Hepatocyte (in vitro differentiated cells): ENCODE results near the gene KCTD17. TPM values are rescaled to one million over a fixed set of nuclear protein-coding genes. Genes with fewer than 3 reads are reported as not detected.

Experiments used
- DNase-seq: peaks from one replicate; pipeline ENCODE4 v3.0.0-alpha.2; 2016; ENCODE audit warnings: low spot score
- H2AFZ ChIP-seq: fragments of 200-600 bp; sonication (generic); 2 replicates; pipeline ENCODE4 v1.6.0; 2016; ENCODE audit warnings: antibody characterized with exemption, mild to moderate bottlenecking
- H3K27ac ChIP-seq: fragments of 200-600 bp; sonication (generic); 2 replicates; pipeline ENCODE4 v1.5.1; 2016; ENCODE audit warnings: mild to moderate bottlenecking
- H3K27me3 ChIP-seq: fragments of 200-600 bp; sonication (generic); 2 replicates; pipeline ENCODE4 v1.6.1; 2016
- H3K36me3 ChIP-seq: fragments of 200-600 bp; sonication (generic); replicated peaks from 2 replicates; pipeline ENCODE4 v1.5.1; 2016; ENCODE audit warnings: low read depth; ENCODE audit not compliant: insufficient read depth
- H3K4me1 ChIP-seq: fragments of 200-600 bp; sonication (generic); 2 replicates; pipeline ENCODE4 v1.5.1; 2016; ENCODE audit warnings: mild to moderate bottlenecking, moderate library complexity; ENCODE audit not compliant: insufficient read depth
- H3K4me2 ChIP-seq: fragments of 200-600 bp; sonication (generic); 2 replicates; pipeline ENCODE4 v1.6.0; 2016
- H3K4me3 ChIP-seq: fragments of 200-600 bp; sonication (generic); 2 replicates; pipeline ENCODE4 v1.5.1; 2016; ENCODE audit warnings: mild to moderate bottlenecking
- H3K79me2 ChIP-seq: fragments of 200-600 bp; sonication (generic); 2 replicates; pipeline ENCODE4 v1.6.0; 2017; ENCODE audit warnings: mild to moderate bottlenecking
- H3K9me2 ChIP-seq: fragments of 200-600 bp; sonication (generic); replicated peaks from 2 replicates; pipeline ENCODE4 v1.6.0; 2017; ENCODE audit warnings: mild to moderate bottlenecking; ENCODE audit not compliant: insufficient read depth
- H3K9me3 ChIP-seq: fragments of 200-600 bp; sonication (generic); 2 replicates; pipeline ENCODE4 v1.5.1; 2016; ENCODE audit warnings: low read depth, mild to moderate bottlenecking
- H4K20me1 ChIP-seq: fragments of 200-600 bp; sonication (generic); 2 replicates; pipeline ENCODE4 v1.6.0; 2016; ENCODE audit warnings: mild to moderate bottlenecking; ENCODE audit not compliant: insufficient read depth, poor library complexity, severe bottlenecking
- EZH2 ChIP-seq: fragments of 200-600 bp; sonication (generic); IDR thresholded peaks from 2 replicates; pipeline ENCODE4 v1.6.1; 2016; ENCODE audit warnings: antibody characterized with exemption, mild to moderate bottlenecking, borderline replicate concordance
- EZH2phosphoT487 ChIP-seq: fragments of 200-600 bp; sonication (generic); IDR thresholded peaks from one replicate; pipeline ENCODE4 v1.6.1; 2018; ENCODE audit warnings: antibody characterized with exemption, mild to moderate bottlenecking, low read depth, moderate library complexity; ENCODE audit not compliant: unreplicated experiment, severe bottlenecking
- WGBS: methylation state at CpG from one replicate; pipeline ENCODE4 v1.1.6; 2016; ENCODE audit warnings: low lambda C conversion rate; ENCODE audit errors: missing lambda C conversion rate; 5-methylcytosine and 5-hydroxymethylcytosine counted together
- polyA plus RNA-seq: library from polyadenylated mRNA; unstranded; fragments of >200 nt; fragmentation: Nextera tagmentation; extraction: Ambion mirVana; gene quantifications from 2 replicates; pipeline ENCODE4 v1.2.1, GENCODE V29; 2016
- total RNA-seq: library from RNA; depleted of rRNA; stranded (reverse); fragments of >200 nt; gene quantifications from 2 replicates; pipeline ENCODE4 v1.2.3, GENCODE V29; 2014
- TF ChIP-seq, protein P1 (sequence below): fragments of 200-600 bp; sonication (generic); IDR thresholded peaks from 2 replicates; pipeline ENCODE4 v1.5.1; 2016; ENCODE audit warnings: antibody characterized with exemption, mild to moderate bottlenecking; ENCODE audit not compliant: poor library complexity

Gene KCTD17
- total and polyA plus RNA-seq, 2 experiments from 2014 or later = 15.2 to 25.4 TPM

DNA sequence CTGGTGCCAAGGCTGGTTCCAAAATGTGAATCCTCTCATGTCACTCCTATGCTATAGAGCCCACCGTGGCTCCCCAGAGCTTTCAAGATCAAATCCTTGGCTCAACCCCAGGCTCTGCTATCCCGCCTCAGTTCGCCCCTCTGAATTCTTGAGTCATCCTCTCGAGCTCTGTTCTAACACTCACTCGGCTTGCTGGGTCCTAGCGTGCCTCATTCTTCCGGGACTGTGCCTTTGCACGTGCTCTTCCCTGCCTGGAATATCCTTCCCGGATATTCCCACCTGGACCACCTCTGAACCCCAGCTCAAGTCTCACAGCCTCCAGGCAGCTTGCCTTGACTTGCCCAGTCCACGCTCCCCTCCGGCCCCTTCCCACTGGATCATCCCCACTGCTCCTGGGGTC, 13.0 kb downstream of the KCTD17 start:
- H3K4me1 ChIP-seq = peaks cover 6% of the 10 kb centered on the region
- no peak overlapping the region for H2AFZ ChIP-seq
- TF ChIP-seq, protein P1, sequence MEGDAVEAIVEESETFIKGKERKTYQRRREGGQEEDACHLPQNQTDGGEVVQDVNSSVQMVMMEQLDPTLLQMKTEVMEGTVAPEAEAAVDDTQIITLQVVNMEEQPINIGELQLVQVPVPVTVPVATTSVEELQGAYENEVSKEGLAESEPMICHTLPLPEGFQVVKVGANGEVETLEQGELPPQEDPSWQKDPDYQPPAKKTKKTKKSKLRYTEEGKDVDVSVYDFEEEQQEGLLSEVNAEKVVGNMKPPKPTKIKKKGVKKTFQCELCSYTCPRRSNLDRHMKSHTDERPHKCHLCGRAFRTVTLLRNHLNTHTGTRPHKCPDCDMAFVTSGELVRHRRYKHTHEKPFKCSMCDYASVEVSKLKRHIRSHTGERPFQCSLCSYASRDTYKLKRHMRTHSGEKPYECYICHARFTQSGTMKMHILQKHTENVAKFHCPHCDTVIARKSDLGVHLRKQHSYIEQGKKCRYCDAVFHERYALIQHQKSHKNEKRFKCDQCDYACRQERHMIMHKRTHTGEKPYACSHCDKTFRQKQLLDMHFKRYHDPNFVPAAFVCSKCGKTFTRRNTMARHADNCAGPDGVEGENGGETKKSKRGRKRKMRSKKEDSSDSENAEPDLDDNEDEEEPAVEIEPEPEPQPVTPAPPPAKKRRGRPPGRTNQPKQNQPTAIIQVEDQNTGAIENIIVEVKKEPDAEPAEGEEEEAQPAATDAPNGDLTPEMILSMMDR = no peak
- TF ChIP-seq EZH2phosphoT487 (no peak), EZH2 (no peak)
- 96% methylated on average over 11 of the region's 11 CpGs for WGBS
- no peaks in the 10 kb centered on the region for H3K36me3 ChIP-seq
- H3K79me2 ChIP-seq = no peaks in the 10 kb centered on the region
- H4K20me1 ChIP-seq = no peaks in the 10 kb centered on the region
- H3K27ac ChIP-seq = no peak overlapping the region
- H3K27me3 ChIP-seq = peaks cover 17% of the 10 kb centered on the region
- no peaks in the 10 kb centered on the region for H3K9me2 ChIP-seq
- no peak for DNase-seq
- no peak overlapping the region for H3K4me2 ChIP-seq
- H3K4me3 ChIP-seq = no peak overlapping the region
- no peaks in the 10 kb centered on the region for H3K9me3 ChIP-seq

DNA sequence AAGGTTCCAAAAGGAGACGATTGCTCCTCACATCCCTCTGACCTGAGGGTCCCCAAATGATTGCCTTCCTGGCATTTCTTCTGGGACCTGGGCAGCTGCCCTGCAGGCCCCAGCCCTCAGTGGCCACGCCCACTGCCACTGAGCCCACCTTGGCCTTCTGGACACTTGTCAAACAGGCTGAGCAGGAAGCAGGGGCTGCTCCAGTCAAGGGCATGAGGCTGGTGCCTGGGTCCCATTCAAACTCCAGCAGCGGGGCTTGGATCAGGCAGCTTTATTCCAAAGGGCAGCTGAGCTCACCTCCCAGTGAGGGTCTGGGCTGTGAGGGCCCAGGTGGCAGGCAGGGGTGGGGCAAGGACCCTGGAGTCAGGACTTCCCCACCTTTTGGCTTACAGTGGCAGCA, 13.6 kb downstream of the KCTD17 start:
- H3K4me3 ChIP-seq = no peak overlapping the region
- DNase-seq = no peak
- H3K9me2 ChIP-seq = no peaks in the 10 kb centered on the region
- no peak overlapping the region for H2AFZ ChIP-seq
- H3K9me3 ChIP-seq = no peaks in the 10 kb centered on the region
- H3K79me2 ChIP-seq = no peaks in the 10 kb centered on the region
- no peak overlapping the region for H3K27ac ChIP-seq
- TF ChIP-seq, protein P1 = no peak
- TF ChIP-seq EZH2 = no peak
- TF ChIP-seq EZH2phosphoT487 = no peak
- peaks cover 6% of the 10 kb centered on the region for H3K4me1 ChIP-seq
- H3K27me3 ChIP-seq = peaks cover 23% of the 10 kb centered on the region
- WGBS = 70% methylated on average over 3 of the region's 3 CpGs
- no peaks in the 10 kb centered on the region for H4K20me1 ChIP-seq
- H3K4me2 ChIP-seq = no peak overlapping the region
- H3K36me3 ChIP-seq = no peaks in the 10 kb centered on the region

DNA sequence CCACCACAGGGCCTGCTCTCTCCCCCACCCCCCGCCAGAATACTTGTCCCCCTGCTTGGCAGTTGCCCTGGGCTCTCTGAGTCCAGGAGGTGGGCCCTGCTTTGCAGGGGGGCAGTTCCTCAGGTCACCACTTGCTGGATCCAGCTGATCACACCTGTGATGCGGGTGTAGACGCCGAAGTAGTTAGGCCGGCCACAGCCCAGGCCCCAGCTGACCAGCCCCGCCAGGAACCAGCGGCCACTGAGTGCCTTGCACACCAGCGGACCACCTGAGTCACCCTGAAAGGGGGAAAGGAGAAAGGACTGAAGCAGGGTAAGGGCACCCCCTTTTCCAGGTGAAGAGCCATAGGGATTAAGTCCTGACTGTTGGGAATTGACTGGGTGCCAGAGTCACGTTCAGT, 14.4 kb downstream of the KCTD17 start:
- H4K20me1 ChIP-seq = no peaks in the 10 kb centered on the region
- no peak for TF ChIP-seq EZH2phosphoT487
- TF ChIP-seq, protein P1 = no peak
- TF ChIP-seq EZH2 = no peak
- H3K27ac ChIP-seq = no peak overlapping the region
- DNase-seq = no peak
- H3K9me3 ChIP-seq = no peaks in the 10 kb centered on the region
- no peak overlapping the region for H2AFZ ChIP-seq
- H3K9me2 ChIP-seq = no peaks in the 10 kb centered on the region
- no peak overlapping the region for H3K4me3 ChIP-seq
- no peaks in the 10 kb centered on the region for H3K36me3 ChIP-seq
- H3K79me2 ChIP-seq = no peaks in the 10 kb centered on the region
- WGBS = 92% methylated on average over 9 of the region's 9 CpGs
- no peak overlapping the region for H3K4me2 ChIP-seq
- peaks cover 6% of the 10 kb centered on the region for H3K4me1 ChIP-seq
- H3K27me3 ChIP-seq = peaks cover 26% of the 10 kb centered on the region

DNA sequence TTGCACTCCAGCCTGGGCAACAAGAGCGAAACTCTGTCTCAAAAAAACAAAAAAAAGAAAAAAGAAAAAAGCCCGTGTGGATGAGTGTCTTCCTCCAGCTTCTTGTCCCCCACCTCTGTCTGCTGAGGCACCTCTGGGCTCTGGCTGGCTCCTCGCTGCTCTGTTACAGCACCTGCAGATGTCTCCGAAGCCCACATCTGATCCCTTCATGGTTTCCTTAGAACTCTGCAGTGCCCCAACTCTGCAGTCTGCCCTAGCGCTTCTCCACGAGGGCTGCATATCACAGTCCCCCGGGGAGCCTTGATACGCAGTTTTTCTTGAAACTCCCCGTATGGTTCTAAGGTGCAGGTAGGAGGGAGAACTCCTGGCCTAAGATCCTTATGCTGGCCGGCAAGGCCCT, 15.9 kb downstream of the KCTD17 start:
- H3K9me3 ChIP-seq = no peaks in the 10 kb centered on the region
- WGBS = 84% methylated on average over 10 of the region's 10 CpGs
- H4K20me1 ChIP-seq = no peaks in the 10 kb centered on the region
- H3K27ac ChIP-seq = no peak overlapping the region
- H3K4me1 ChIP-seq = peaks cover 6% of the 10 kb centered on the region
- peaks cover 26% of the 10 kb centered on the region for H3K27me3 ChIP-seq
- no peaks in the 10 kb centered on the region for H3K79me2 ChIP-seq
- H3K4me2 ChIP-seq = no peak overlapping the region
- no peaks in the 10 kb centered on the region for H3K9me2 ChIP-seq
- no peaks in the 10 kb centered on the region for H3K36me3 ChIP-seq
- H3K4me3 ChIP-seq = no peak overlapping the region
- H2AFZ ChIP-seq = no peak overlapping the region
- TF ChIP-seq EZH2 = no peak
- TF ChIP-seq, protein P1 = no peak
- TF ChIP-seq EZH2phosphoT487 = no peak
- DNase-seq = no peak
